GM18507 (cell line): ENCODE measurements around the gene DEFB110.
A peak's percentile ranks its signal among the peaks of the same experiment; 100 is the strongest.

Experiments used
- DNase-seq: peaks from one replicate; pipeline ENCODE4 v3.0.0; 2011; ENCODE audit warnings: low read depth; ENCODE audit not compliant: insufficient read length; ENCODE audit errors: extremely low spot score
- FAIRE-seq: peaks from 2 replicates; lab custom pipeline; 2011; peaks lifted over from hg19 to GRCh38; lab: Jason Lieb, UNC

The DEFB110 gene

GRCh38 chr6:50021894-50022293, at the start of gene DEFB110:
Gene DEFB110, minus strand, starts transcription at chr6:50021994. Its CDS starts 59 bp downstream, at chr6:50021935.
- DNase-seq (no peak), FAIRE-seq (no peak)

GRCh38 chr6:50070101-50070500, 48.3 kb upstream of the DEFB110 start:
- no peak for FAIRE-seq
- no peak for DNase-seq

GRCh38 chr6:50062051-50062450, 40.3 kb upstream of the DEFB110 start:
- DNase-seq (no peak), FAIRE-seq (no peak)

GRCh38 chr6:50056242-50056641, 34.4 kb upstream of the DEFB110 start:
- FAIRE-seq (no peak), DNase-seq (no peak)

- FAIRE-seq (no peak), DNase-seq (no peak)
These were observed 28.0 kb upstream of the DEFB110 start, which contains the start of gene DEFB112 for GRCh38 chr6:50049829-50050228. Gene DEFB112, minus strand, starts transcription at chr6:50049929. Its CDS starts 60 bp downstream, at chr6:50049869.

GRCh38 chr6:50047026-50047425, 25.2 kb upstream of the DEFB110 start:
- DNase-seq (no peak), FAIRE-seq (no peak)

- FAIRE-seq (no peak), DNase-seq (no peak)
These were observed 9.2 kb upstream of the DEFB110 start for GRCh38 chr6:50030777-50031562.

GRCh38 chr6:50030350-50030749, 8.6 kb upstream of the DEFB110 start:
- no peak for DNase-seq

GRCh38 chr6:50025258-50025657, 3.5 kb upstream of the DEFB110 start:
- FAIRE-seq (no peak), DNase-seq (no peak)

More at GRCh38 chr6:50030350-50030749, 8.6 kb upstream of the DEFB110 start:
- FAIRE-seq: no peak

- DNase-seq (no peak), FAIRE-seq (no peak)
These were observed 14.0 kb downstream of the DEFB110 start for GRCh38 chr6:50007819-50008218.

GRCh38 chr6:50003139-50003538, 18.7 kb downstream of the DEFB110 start:
- DNase-seq (no peak), FAIRE-seq (no peak)

- FAIRE-seq: no peak
These were observed 26.5 kb downstream of the DEFB110 start for GRCh38 chr6:49995278-49995677.

GRCh38 chr6:49988900-49989299, 32.9 kb downstream of the DEFB110 start:
- DNase-seq (no peak), FAIRE-seq (no peak)

More at GRCh38 chr6:49995278-49995677, 26.5 kb downstream of the DEFB110 start:
- no peak for DNase-seq

- no peak for DNase-seq
- FAIRE-seq: no peak
These were observed 34.0 kb downstream of the DEFB110 start for GRCh38 chr6:49987749-49988148.

- no peak for FAIRE-seq
- no peak for DNase-seq
These were observed 35.2 kb downstream of the DEFB110 start for GRCh38 chr6:49986551-49986950.

- FAIRE-seq: no peak
These were observed 39.7 kb downstream of the DEFB110 start for GRCh38 chr6:49982046-49982445.

GRCh38 chr6:49980898-49981297, 40.9 kb downstream of the DEFB110 start:
- FAIRE-seq: peak; percentile 49
- DNase-seq: no peak

More at GRCh38 chr6:49982046-49982445, 39.7 kb downstream of the DEFB110 start:
- no peak for DNase-seq

- peak; percentile 21 for FAIRE-seq
These were observed 42.2 kb downstream of the DEFB110 start for GRCh38 chr6:49979584-49979983.

GRCh38 chr6:49978332-49979226, 43.2 kb downstream of the DEFB110 start:
- DNase-seq: no peak
- FAIRE-seq: no peak

More at GRCh38 chr6:49979584-49979983, 42.2 kb downstream of the DEFB110 start:
- DNase-seq: no peak

GRCh38 chr6:49969605-49970004, 52.2 kb downstream of the DEFB110 start, which contains the start of gene DEFB113:
Gene DEFB113, minus strand, starts transcription at chr6:49969625. Its CDS starts 0 bp downstream, at chr6:49969625.
- DNase-seq (no peak), FAIRE-seq (no peak)
